ENCODE results near the gene SERPINE1.

SERPINE1 gene

DNA sequence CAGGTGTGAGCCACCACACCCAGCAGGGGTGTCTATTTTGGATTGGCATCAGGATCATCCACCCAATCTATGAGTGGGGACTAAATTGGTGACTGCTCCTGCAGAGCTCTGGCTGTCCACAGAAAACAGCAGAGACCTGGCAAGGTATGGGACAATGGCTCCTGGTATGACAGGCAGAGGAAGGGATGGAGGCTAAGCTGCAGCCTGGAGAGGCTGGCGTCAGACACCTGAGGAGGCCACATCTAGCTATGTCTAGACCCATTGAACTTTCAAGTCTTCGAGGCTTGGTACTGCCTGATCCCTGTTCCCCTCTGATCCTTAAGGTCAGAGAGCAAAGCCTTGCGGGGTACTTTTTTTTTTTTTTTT, 3.2 kb upstream of the SERPINE1 start:
- no peak for ATAC-seq (ENCODE audit: insufficient read depth, low read depth)
- H4K20me1 ChIP-seq (ENCODE audit: insufficient read depth, low read length) = 0 out of 2 replicates have a peak, but pooled peaks cover 3% of the 10 kb centered on the region
- no peaks in the 10 kb centered on the region for H3K27me3 ChIP-seq (ENCODE audit: insufficient read depth, low read length, poor library complexity)
- H3K27ac ChIP-seq (ENCODE audit: low read length) = no peak overlapping the region
- no peak overlapping the region for H3K4me2 ChIP-seq (ENCODE audit: insufficient read depth, low read length)
- no peaks in the 10 kb centered on the region for H3K9me3 ChIP-seq (ENCODE audit: insufficient read depth, low read length, severe bottlenecking)
- no peaks in the 10 kb centered on the region for H3K36me3 ChIP-seq (ENCODE audit: insufficient read depth, low read length)
- peaks cover 37% of the 10 kb centered on the region for H3K4me1 ChIP-seq (ENCODE audit: insufficient read depth, low read length)
- H3K79me2 ChIP-seq (ENCODE audit: insufficient read depth, low read length) = no peaks in the 10 kb centered on the region
- H2AFZ ChIP-seq (ENCODE audit: low read depth, low read length) = no peak overlapping the region
- TF ChIP-seq, protein P1, sequence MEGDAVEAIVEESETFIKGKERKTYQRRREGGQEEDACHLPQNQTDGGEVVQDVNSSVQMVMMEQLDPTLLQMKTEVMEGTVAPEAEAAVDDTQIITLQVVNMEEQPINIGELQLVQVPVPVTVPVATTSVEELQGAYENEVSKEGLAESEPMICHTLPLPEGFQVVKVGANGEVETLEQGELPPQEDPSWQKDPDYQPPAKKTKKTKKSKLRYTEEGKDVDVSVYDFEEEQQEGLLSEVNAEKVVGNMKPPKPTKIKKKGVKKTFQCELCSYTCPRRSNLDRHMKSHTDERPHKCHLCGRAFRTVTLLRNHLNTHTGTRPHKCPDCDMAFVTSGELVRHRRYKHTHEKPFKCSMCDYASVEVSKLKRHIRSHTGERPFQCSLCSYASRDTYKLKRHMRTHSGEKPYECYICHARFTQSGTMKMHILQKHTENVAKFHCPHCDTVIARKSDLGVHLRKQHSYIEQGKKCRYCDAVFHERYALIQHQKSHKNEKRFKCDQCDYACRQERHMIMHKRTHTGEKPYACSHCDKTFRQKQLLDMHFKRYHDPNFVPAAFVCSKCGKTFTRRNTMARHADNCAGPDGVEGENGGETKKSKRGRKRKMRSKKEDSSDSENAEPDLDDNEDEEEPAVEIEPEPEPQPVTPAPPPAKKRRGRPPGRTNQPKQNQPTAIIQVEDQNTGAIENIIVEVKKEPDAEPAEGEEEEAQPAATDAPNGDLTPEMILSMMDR (IDR thresholded peaks at IDR 0.05; ENCODE audit: borderline replicate concordance, extremely low read depth, low read length, poor library complexity, severe bottlenecking) = no peak
- TF ChIP-seq EZH2 (IDR thresholded peaks at IDR 0.05; ENCODE audit: borderline replicate concordance, low read depth, low read length, severe bottlenecking) = no peak
- no peak overlapping the region for H3K9ac ChIP-seq (ENCODE audit: low read depth, low read length)
- DNase-seq = no peak
- H3K4me3 ChIP-seq (ENCODE audit: low read depth in 1 of 2, low read length in 2 of 2) = no peak overlapping the region

DNA sequence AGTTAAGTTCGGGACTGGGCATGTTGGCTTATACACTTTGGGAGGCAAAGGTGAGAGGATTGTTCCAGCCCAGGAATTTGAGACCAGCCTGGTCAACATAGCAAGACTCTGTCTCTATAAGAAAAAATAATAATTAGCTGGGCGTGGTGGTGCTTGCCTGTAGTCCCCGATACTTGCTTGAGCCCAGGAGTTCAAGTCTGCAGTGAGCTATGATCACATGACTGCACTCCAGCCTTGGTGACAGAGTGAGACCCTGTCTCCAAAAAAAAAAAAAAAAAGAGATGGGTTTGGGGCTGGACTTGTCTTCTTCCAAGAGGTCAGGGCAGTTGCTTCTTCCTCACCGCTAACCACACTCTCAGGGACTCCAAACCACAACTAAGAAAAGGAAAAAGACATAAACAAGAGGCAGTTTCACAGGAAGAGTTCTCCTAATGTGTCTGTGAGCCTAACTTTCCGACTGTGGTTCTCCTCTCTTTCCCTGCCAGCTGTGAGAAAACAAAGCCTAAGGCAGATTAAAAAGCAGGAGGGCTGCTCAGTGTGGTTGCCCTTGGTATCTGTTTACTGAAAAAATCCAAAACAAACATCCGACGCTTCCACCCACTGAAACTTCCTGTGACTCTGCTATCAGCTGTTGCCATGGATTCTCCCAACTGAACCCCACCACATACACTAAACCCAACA, 2.4 kb upstream of the SERPINE1 start:
- no peak overlapping the region for H2AFZ ChIP-seq (ENCODE audit: low read depth, low read length)
- H3K9me3 ChIP-seq (ENCODE audit: insufficient read depth, low read length, severe bottlenecking) = no peaks in the 10 kb centered on the region
- H3K79me2 ChIP-seq (ENCODE audit: insufficient read depth, low read length) = no peaks in the 10 kb centered on the region
- peak overlapping the region; percentile 23; the same call in 1 of the 2 replicates for H3K9ac ChIP-seq (ENCODE audit: low read depth, low read length)
- peak overlapping the region; percentile 75 for H3K27ac ChIP-seq (ENCODE audit: low read length)
- peak; percentile 59 for DNase-seq
- 0 out of 2 replicates have a peak, but pooled peaks cover 3% of the 10 kb centered on the region for H4K20me1 ChIP-seq (ENCODE audit: insufficient read depth, low read length)
- H3K4me3 ChIP-seq (ENCODE audit: low read depth in 1 of 2, low read length in 2 of 2) = 0 out of 4 replicates have a peak overlapping the region, but pooled peaks of 1 of the 2 experiments have one; percentile 15
- ATAC-seq (ENCODE audit: insufficient read depth, low read depth) = peak; percentile 39
- no peaks in the 10 kb centered on the region for H3K36me3 ChIP-seq (ENCODE audit: insufficient read depth, low read length)
- peak overlapping the region; percentile 47 for H3K4me2 ChIP-seq (ENCODE audit: insufficient read depth, low read length)
- no peak for TF ChIP-seq EZH2 (IDR thresholded peaks at IDR 0.05; ENCODE audit: borderline replicate concordance, low read depth, low read length, severe bottlenecking)
- TF ChIP-seq, protein P1 (IDR thresholded peaks at IDR 0.05; ENCODE audit: borderline replicate concordance, extremely low read depth, low read length, poor library complexity, severe bottlenecking) = no peak
- no peaks in the 10 kb centered on the region for H3K27me3 ChIP-seq (ENCODE audit: insufficient read depth, low read length, poor library complexity)
- H3K4me1 ChIP-seq (ENCODE audit: insufficient read depth, low read length) = peaks cover 37% of the 10 kb centered on the region

DNA sequence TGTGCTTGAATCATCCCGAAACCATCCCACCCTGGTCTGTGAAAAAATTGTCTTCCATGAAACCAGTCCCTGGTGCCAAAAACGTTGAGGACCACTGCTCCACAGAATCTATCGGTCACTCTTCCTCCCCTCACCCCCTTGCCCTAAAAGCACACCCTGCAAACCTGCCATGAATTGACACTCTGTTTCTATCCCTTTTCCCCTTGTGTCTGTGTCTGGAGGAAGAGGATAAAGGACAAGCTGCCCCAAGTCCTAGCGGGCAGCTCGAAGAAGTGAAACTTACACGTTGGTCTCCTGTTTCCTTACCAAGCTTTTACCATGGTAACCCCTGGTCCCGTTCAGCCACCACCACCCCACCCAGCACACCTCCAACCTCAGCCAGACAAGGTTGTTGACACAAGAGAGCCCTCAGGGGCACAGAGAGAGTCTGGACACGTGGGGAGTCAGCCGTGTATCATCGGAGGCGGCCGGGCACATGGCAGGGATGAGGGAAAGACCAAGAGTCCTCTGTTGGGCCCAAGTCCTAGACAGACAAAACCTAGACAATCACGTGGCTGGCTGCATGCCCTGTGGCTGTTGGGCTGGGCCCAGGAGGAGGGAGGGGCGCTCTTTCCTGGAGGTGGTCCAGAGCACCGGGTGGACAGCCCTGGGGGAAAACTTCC, 784 bp upstream of the SERPINE1 start:
- TF ChIP-seq EZH2 (IDR thresholded peaks at IDR 0.05; ENCODE audit: borderline replicate concordance, low read depth, low read length, severe bottlenecking) = no peak
- TF ChIP-seq, protein P1 (IDR thresholded peaks at IDR 0.05; ENCODE audit: borderline replicate concordance, extremely low read depth, low read length, poor library complexity, severe bottlenecking) = no peak
- H3K9me3 ChIP-seq (ENCODE audit: insufficient read depth, low read length, severe bottlenecking) = no peaks in the 10 kb centered on the region
- peak overlapping the region; percentile 20; the same call in 1 of the 2 replicates for H3K9ac ChIP-seq (ENCODE audit: low read depth, low read length)
- DNase-seq (no peak), ATAC-seq (ENCODE audit: insufficient read depth, low read depth) (no peak)
- H3K79me2 ChIP-seq (ENCODE audit: insufficient read depth, low read length) = no peaks in the 10 kb centered on the region
- no peak overlapping the region; the same call in 1 of the 2 replicates for H3K27ac ChIP-seq (ENCODE audit: low read length)
- H3K4me2 ChIP-seq (ENCODE audit: insufficient read depth, low read length) = peak overlapping the region; percentile 61
- H3K4me3 ChIP-seq (ENCODE audit: low read depth in 1 of 2, low read length in 2 of 2) = peak overlapping the region in 1 of 2 experiments; percentile 42; a peak in 1 of 4 replicates
- H3K36me3 ChIP-seq (ENCODE audit: insufficient read depth, low read length) = no peaks in the 10 kb centered on the region
- no peaks in the 10 kb centered on the region for H3K27me3 ChIP-seq (ENCODE audit: insufficient read depth, low read length, poor library complexity)
- H2AFZ ChIP-seq (ENCODE audit: low read depth, low read length) = no peak overlapping the region
- H3K4me1 ChIP-seq (ENCODE audit: insufficient read depth, low read length) = peaks cover 37% of the 10 kb centered on the region
- 0 out of 2 replicates have a peak, but pooled peaks cover 3% of the 10 kb centered on the region for H4K20me1 ChIP-seq (ENCODE audit: insufficient read depth, low read length)
